ENCODE data around the gene NECTIN4.

NECTIN4 gene

DNA sequence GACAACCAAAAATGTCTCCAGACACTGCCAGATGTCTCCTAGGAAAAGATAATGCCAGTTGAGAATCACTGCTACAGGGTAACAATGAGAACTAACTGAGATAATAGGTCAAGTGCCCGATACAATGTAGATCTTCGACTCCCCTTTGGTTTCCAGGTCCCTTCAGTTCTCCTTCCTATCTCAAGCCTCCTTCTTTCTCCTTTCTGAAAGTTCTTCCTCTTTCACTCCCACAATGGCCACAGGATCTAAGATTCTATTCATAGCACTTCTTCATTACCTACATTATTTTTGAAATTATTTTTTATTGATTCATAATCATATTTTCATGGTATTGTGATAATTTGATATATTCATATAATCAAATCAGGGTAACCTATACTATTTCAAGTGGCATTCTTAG is 22.2 kb upstream of the NECTIN4 start:
- no peak for DNase-seq (ENCODE audit: low read depth)

GRCh38 chr1:161111117-161111516 is 21.8 kb upstream of the NECTIN4 start:
- no peak for DNase-seq (ENCODE audit: low read depth)

DNA sequence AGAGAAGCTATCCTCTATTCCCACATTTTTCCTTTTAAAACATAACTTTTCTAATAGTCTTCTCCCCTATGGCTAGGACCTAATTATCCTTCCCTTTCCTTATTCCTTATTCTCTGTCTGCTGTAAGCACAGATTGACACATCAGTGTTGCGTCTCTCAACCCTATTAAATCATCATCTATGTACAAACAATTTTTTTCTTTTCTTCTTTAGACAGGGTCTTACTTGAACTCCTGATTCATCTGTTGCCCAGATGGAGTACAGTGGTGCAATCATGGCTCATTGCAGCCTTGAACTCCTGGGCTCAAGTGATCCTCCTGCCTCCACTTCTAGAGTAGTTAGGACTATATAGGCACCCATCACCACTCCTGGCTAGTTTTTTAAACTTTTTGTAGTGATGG is 17.1 kb upstream of the NECTIN4 start:
- no peak for DNase-seq (ENCODE audit: low read depth)

- DNase-seq (ENCODE audit: low read depth), result no peak
Observed at GRCh38 chr1:161100556-161100955, 11.2 kb upstream of the NECTIN4 start.

GRCh38 chr1:161099090-161099802 is 9.9 kb upstream of the NECTIN4 start:
- DNase-seq (ENCODE audit: low read depth), result no peak

- peak; percentile 35 for DNase-seq (ENCODE audit: low read depth)
Observed at GRCh38 chr1:161098210-161099068, 9.1 kb upstream of the NECTIN4 start, which contains the start of gene KLHDC9. KLHDC9 (plus strand) TSS chr1:161098361; CDS start chr1:161098536, 175 bp downstream.

GRCh38 chr1:161096530-161096929 is 7.2 kb upstream of the NECTIN4 start:
- no peak for DNase-seq (ENCODE audit: low read depth)

- no peak for DNase-seq (ENCODE audit: low read depth)
Observed at GRCh38 chr1:161096015-161096414, 6.7 kb upstream of the NECTIN4 start.

- no peak for DNase-seq (ENCODE audit: low read depth)
Observed at GRCh38 chr1:161095230-161095629, 5.9 kb upstream of the NECTIN4 start.

DNA sequence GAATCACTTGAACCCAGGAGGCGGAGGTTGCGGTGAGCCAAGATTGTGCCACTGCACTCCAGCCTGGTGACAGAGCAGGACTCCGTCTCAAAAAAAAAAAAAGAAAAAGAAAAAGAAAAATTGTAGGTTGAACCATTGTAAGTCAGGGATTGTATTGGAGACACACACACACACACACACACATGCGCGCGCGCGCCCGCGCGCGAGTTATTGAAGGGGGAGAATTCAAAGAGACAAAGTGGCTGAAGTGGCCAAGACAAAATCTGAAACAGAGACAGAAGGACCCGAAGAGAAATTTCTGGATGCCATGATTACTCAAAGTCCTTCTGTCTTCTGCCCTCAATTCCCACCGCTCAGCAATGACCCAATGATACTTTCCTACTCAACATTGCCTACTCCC is 5.1 kb upstream of the NECTIN4 start:
- no peak for DNase-seq (ENCODE audit: low read depth)

DNA sequence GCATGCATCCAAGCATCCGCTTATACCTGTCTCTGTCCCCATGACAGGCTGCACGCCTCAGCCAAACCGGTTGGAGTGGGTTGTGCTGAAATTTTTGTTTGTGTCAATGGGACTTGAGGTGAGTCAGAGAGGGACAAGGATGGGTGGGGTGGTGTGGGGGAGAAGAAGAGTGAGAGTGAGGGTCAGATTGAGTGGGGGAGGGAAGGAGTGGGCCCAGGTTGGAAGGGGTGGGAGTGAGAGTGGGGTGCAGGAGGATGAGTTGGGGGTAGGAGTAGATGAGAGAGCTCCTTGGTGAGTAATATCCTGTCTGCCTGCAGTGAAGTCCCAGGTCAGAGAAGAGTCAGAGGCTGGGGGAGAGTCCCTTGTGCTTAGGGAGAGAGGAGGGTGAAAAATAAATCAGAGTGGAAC is 3.3 kb upstream of the NECTIN4 start:
- no peak for DNase-seq (ENCODE audit: low read depth)

DNA sequence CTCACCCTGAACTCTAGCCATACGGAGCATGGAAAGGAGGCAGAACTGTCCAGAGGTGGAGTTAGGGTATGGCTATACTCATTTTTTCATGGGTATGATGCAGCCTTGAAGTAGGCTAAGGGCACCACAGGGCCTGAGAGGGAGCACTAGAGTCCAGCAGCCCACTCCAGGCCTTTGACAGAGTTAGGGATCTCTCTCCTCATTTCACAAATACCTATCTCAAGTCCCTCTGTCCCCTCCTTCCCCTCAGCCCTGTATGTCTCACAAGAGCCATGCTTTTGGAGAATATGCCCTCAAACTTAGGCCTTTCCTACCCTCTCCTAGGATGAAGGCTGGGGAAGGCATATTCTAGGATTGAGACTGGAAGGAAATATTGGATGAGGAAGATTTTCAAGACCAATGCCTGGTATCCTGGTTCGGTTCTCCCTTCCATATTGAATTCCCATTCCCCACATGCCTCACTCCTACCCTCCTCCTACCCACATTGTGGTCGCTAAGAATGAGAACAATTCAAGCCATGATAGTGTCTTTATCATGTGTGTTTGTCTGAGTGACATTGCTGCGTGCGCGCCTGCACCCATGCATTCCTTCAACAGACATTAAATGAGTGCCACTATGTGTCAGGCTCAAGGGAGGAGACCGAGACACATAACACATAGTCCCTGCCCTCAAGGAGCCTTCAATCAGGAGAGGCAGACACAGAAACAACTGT is 2.6 kb upstream of the NECTIN4 start:
- DNase-seq (ENCODE audit: low read depth), result no peak

GRCh38 chr1:161091093-161091492 is 1.7 kb upstream of the NECTIN4 start:
- no peak for DNase-seq (ENCODE audit: low read depth)

DNA sequence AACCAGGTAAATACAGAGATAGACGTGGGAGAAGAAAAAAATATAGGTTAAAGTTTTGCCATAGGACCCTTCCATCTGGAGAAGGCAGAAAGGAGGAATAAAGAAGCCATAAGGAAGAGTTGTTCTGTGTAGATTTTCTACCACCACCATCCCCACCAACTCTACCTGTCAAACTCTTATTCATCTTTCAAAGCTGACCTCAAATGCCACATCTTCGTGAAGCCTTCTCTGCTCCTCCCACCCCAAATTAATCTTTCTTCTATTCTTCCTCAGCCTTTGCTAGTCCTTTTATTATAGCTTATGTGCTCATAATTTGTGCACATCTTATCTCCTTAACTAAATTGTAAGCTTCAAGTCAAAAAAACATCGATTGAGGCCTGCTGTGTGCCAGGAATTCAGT is 1.3 kb upstream of the NECTIN4 start:
- no peak for DNase-seq (ENCODE audit: low read depth)

GRCh38 chr1:161089938-161090337 is 580 bp upstream of the NECTIN4 start:
- no peak for DNase-seq (ENCODE audit: low read depth)

DNA sequence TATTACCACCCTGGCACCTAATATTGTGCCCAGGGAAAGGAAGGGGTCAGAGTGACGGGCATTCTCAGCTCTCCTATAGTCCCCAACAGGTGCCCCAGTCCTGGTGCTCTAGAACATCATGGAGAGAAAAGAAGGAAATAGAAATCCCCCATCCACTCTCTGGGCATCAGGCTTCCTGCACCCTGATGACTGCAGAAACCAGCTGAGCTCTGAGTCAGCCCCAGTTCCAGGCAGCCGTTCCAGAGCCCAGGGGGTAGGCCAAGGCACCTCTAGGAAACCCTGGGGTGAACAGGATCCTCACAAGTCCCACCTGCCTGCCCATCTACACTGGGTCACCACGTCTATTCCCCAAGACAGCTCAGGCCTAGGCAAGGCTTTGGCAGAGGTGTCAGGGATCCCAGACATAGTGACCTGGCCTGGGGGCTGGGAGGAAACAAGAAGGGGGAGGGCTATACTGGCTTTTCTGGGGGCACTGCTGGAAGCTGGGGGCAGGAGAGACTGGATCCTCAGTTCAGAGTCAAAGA is 709 bp downstream of the NECTIN4 start:
- no peak for DNase-seq (ENCODE audit: low read depth)

DNA sequence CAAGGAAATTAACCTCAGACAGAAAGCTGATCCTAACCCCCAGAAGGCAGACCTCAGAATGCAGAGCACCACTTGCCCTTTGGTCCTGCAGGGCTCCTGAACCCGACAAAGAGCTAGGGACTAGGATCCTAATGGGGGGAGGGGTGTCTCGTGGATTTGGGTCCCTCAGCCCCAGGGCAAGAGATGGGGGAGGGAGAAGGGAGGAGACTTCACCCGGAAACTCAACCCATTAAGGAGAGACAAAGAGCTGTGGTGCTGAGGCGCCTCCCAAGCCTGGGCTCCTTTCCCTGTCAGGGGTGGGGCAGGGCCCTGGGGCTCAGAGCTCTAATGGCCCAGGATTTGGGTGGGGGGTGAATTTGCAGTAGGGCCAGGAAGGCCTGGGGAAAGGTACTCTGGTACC is 2.9 kb downstream of the NECTIN4 start:
- no peak for DNase-seq (ENCODE audit: low read depth)

DNA sequence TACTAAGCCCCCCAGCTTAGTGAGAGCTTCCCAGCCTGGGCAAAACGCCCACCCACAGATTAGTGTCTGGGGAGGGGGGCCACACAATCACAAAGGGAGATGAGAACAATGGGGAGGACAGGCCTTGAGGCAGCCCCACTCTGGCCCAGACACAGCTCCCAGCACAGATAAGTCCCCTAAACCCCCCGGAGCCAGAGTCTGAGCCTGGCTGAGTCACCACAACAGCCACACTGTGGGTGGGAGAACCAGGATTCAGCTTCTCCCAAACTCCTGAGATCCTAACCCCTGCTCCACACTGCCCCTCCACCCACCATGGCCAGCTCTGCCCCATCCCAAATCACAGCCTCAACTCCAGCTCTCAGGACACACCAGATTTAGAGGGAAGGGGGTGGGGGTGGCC is 4.2 kb downstream of the NECTIN4 start:
- no peak for DNase-seq (ENCODE audit: low read depth)

- no peak for DNase-seq (ENCODE audit: low read depth)
Observed at GRCh38 chr1:161084597-161084988, 4.8 kb downstream of the NECTIN4 start.

GRCh38 chr1:161083748-161084596 is 5.4 kb downstream of the NECTIN4 start:
- DNase-seq (ENCODE audit: low read depth), result no peak

GRCh38 chr1:161082996-161083747 is 6.2 kb downstream of the NECTIN4 start:
- no peak for DNase-seq (ENCODE audit: low read depth)
